HG03342 (cell line): Measurements from ENCODE around the gene C2orf69.

Source experiments
- ATAC-seq: cut with Tn5 transposase; IDR thresholded peaks from one replicate; pipeline ENCODE4 v1.9.1; 2021; ENCODE audit warnings: mild to moderate bottlenecking, moderate library complexity; ENCODE audit not compliant: unreplicated experiment

The C2orf69 gene

GRCh38 chr2:199962203-199962602 lies 51.1 kb downstream of the C2orf69 start:
- peak; percentile 56 for ATAC-seq

DNA sequence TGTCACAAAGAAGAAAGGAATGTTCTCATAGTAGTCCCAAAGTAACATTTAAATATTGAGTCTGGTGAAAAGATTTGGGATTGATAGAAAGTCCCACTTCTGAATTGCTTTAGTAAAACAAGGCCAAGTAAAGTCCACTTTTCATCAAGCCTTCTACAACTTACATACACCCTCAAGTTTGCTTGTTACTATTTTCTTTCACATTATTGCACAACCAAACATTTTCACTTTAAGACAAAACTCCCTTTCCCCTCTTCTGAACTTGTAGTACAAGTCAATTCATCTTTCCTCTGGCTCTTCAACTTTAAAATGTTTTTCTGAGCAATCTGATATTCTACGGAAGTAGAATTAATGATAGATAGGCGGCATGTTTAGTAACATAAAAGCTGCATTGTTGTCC lies 55.3 kb downstream of the C2orf69 start:
- no peak for ATAC-seq

DNA sequence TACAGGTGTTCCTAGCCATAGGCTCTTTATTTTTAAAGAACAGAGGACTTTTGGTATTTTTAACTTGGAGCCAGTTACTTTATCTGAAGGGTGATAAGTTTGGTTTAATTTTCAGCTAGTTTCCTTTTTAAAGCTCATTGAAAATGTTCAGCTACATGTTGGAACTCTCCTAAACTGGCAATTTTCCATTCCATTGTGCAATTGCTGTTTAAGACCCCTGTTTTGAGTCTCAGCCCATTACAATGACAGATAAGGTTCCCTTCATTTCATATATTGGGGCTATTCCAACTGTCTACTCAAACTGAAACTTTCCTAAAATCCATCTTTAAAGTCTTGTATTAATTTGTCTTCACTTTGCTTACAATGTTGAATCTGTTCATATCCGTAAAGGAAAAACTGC lies 55.9 kb downstream of the C2orf69 start:
- ATAC-seq = no peak

DNA sequence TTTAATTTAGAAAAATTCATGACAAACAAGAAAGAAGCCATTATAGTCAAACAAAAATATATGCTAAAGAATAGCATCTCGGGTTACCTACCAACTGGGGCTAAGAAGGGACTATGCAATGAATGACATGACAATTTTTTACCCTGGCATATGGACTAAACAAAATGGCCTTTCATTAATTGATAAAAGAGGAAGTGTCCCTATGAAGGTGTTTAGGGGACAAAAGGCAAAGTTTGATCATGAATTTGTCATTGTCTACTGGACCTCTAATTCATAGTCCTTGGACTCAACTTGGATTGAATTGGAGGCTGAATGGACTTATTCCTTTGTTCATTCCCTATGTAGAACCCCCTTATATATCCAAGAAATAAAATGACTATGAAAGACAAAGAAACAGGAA lies 57.0 kb downstream of the C2orf69 start:
- ATAC-seq = no peak

DNA sequence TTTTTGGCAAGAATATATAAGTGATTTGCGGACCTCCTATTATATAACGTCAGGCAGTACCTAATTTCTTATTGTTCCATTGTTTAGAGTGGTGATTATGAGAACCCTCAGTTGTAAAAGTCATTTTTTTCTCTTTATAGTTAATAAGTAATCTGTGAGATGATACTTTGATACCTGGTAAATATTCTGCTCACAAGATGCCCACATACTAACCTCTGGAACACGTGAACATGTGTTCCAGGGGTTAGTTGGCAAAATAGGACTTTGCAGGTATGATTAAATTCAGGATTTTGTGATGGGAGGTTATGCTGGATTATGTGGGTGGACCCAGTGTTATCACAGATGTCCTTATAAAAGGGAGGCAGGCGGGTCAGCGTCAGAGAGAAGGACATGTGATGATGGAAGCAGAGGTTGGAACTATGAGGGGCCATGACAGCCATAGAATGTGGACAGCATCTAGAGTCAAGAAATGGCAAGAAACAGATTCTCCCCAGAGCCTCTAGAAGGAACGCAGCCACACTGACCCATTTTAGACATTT lies 61.1 kb downstream of the C2orf69 start:
- no peak for ATAC-seq

GRCh38 chr2:199973703-199974102 lies 62.6 kb downstream of the C2orf69 start:
- no peak for ATAC-seq

DNA sequence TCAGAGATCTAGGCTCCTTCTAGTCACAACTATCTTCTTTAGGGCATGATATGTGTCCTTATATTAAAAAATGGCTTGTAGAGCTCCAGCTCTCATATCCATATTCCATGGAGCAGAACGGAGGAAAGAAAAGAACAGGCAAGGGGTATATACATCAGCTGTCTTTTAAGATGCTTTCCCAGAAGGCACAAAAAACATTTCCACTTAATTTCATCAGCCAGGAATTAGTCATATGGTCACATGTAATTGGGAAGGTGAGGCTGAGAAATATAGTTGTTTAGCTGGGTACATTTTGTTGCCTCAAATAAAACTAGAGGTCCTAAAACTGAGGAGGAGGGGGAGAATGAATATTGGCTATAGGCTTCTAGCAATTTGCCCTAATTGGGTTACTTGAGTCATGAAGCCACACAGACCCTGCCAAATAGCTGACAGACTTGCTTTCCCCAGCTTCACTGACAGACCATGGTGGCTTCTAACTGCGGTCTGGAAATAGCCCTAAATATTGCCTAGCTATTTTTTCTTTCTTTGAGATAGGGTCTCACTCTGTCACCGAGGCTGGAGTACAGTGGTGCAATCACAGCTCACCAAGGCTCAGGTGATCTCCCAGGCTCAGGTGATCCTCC lies 64.3 kb downstream of the C2orf69 start:
- no peak for ATAC-seq
